Tibial nerve (tissue), 4 donors: ENCODE measurements around the gene DEK. TPM values are rescaled to one million over a fixed set of nuclear protein-coding genes. Genes with fewer than 3 reads are reported as not detected.

Experiments used
- DNase-seq, 2 donors: peaks; one replicate each; pipeline ENCODE4 v3.0.0-alpha.2; 2019; ENCODE audit warnings: low spot score in 2 of 2
- H3K27ac ChIP-seq, 4 donors: fragments of 200-600 bp; sonication (generic) in 3 of 4; one replicate each; pipeline ENCODE4 v1.5.1; 2017 to 2019; ENCODE audit warnings: mild to moderate bottlenecking in 1 of 4
- H3K27me3 ChIP-seq, 2 donors: fragments of 200-600 bp; sonication (generic) in 1 of 2; one replicate each; pipeline versions ENCODE4 v1.5.1 to v1.6.0; 2017 to 2019
- H3K36me3 ChIP-seq, 3 donors: fragments of 200-600 bp; sonication (generic); one replicate each; pipeline ENCODE4 v1.5.1; 2018 to 2019
- H3K4me1 ChIP-seq, 4 donors: fragments of 200-600 bp; sonication (generic) in 3 of 4; one replicate each; pipeline ENCODE4 v1.5.1; 2017 to 2019
- H3K4me3 ChIP-seq, 4 donors: fragments of 200-600 bp; sonication (generic) in 3 of 4; one replicate each; pipeline ENCODE4 v1.5.1; 2017 to 2019; ENCODE audit warnings: mild to moderate bottlenecking in 1 of 4, moderate library complexity in 1 of 4
- H3K9me3 ChIP-seq, 4 donors: fragments of 200-600 bp; sonication (generic) in 3 of 4; one replicate each; pipeline ENCODE4 v1.5.1; 2017 to 2019
- CTCF ChIP-seq, 5 experiments: fragments of 200-600 bp in 3 of 5; fragments of 450-650 bp in 2 of 5; sonication (generic) in 3 of 5; IDR thresholded peaks; one replicate each; pipeline ENCODE4 v1.5.1; 2016 to 2019; ENCODE audit warnings: antibody characterized with exemption in 5 of 5, mild to moderate bottlenecking in 3 of 5, moderate library complexity in 2 of 5
- EP300 ChIP-seq, 2 donors: sonication (generic); formaldehyde crosslinking; IDR thresholded peaks; one replicate each; pipeline ENCODE4 v1.6.1; 2017; ENCODE audit warnings: antibody characterized with exemption in 2 of 2, mild to moderate bottlenecking in 1 of 2
- POLR2A ChIP-seq, 2 donors: fragments of 450-650 bp; IDR thresholded peaks; one replicate each; pipeline ENCODE4 v1.6.1; 2017; ENCODE audit warnings: antibody characterized with exemption in 2 of 2, mild to moderate bottlenecking in 2 of 2, moderate library complexity in 2 of 2
- WGBS, 2 donors: methylation state at CpG; one replicate each; pipeline ENCODE4 v1.1.5; 2018; 5-methylcytosine and 5-hydroxymethylcytosine counted together
- total RNA-seq, 4 donors: library from RNA; depleted of rRNA; stranded (reverse); fragments of >200 nt; gene quantifications; one replicate each; pipeline ENCODE4 v1.1.0, GENCODE V29; 2016

DEK gene
- total RNA-seq, 4 donors from 2014 or later, result 112 to 147 (median 123) TPM

GRCh38 chr6:18249271-18249670 lies 15.1 kb downstream of the DEK start:
- Histone ChIP-seq H3K4me3 (no peak overlapping the region), H3K36me3 (peaks cover 0 to 80% (median 0%) of the 10 kb centered on the region in 3 donors), H3K9me3 (no peaks in the 10 kb centered on the region), H3K4me1 (peaks cover 0 to 8% (median 0%) of the 10 kb centered on the region in 4 donors), H3K27me3 (no peaks in the 10 kb centered on the region), H3K27ac (no peak overlapping the region)
- 89 to 92% methylated on average over 4 of the region's 4 CpGs for WGBS, 2 donors
- no peak for TF ChIP-seq EP300 (IDR thresholded peaks at IDR 0.05)
- TF ChIP-seq POLR2A (IDR thresholded peaks at IDR 0.05), result no peak
- TF ChIP-seq CTCF (IDR thresholded peaks at IDR 0.05), result no peak
- no peak for DNase-seq

DNA sequence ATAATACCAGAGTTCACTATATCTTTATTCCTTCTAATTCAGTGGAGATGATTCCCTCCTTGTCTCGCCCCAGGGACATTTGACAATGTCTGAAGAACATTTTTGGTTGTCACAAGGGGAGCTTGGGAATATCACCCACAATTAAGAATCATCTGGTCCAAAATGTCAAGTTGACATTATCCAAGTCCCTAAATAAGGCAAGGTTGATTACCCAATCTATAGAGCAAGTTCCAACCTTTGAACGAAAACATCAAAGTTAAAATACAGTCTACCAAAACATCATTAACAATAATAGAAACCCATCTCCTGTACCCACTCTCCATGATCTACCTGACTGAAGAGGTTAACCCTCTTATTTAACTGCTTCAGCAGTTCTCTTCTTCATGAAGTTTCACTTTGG lies 15.6 kb downstream of the DEK start:
- H3K27ac ChIP-seq, result no peak overlapping the region
- no peaks in the 10 kb centered on the region for H3K27me3 ChIP-seq
- H3K9me3 ChIP-seq, result no peaks in the 10 kb centered on the region
- no peak for DNase-seq
- 95 to 96% methylated on average over 2 of the region's 2 CpGs for WGBS, 2 donors
- no peak overlapping the region for H3K4me3 ChIP-seq
- H3K4me1 ChIP-seq, result peaks cover 0 to 8% (median 0%) of the 10 kb centered on the region in 4 donors
- H3K36me3 ChIP-seq, result peaks cover 0 to 78% (median under 1%) of the 10 kb centered on the region in 3 donors
- no peak for TF ChIP-seq POLR2A (IDR thresholded peaks at IDR 0.05)
- no peak for TF ChIP-seq EP300 (IDR thresholded peaks at IDR 0.05)
- TF ChIP-seq CTCF (IDR thresholded peaks at IDR 0.05), result no peak

GRCh38 chr6:18247002-18247401 lies 17.3 kb downstream of the DEK start:
- H3K36me3 ChIP-seq, result peaks cover 0 to 79% (median 5%) of the 10 kb centered on the region in 3 donors
- no peak overlapping the region for H3K27ac ChIP-seq
- no peak overlapping the region for H3K4me3 ChIP-seq
- peaks cover 0 to 12% (median 0%) of the 10 kb centered on the region in 4 donors for H3K4me1 ChIP-seq
- DNase-seq, result no peak
- no peaks in the 10 kb centered on the region for H3K9me3 ChIP-seq
- TF ChIP-seq POLR2A (IDR thresholded peaks at IDR 0.05), result no peak
- no peak for TF ChIP-seq CTCF (IDR thresholded peaks at IDR 0.05)
- no peak for TF ChIP-seq EP300 (IDR thresholded peaks at IDR 0.05)
- H3K27me3 ChIP-seq, result no peaks in the 10 kb centered on the region

GRCh38 chr6:18246205-18246604 lies 18.1 kb downstream of the DEK start:
- TF ChIP-seq EP300 (IDR thresholded peaks at IDR 0.05) (no peak), POLR2A (IDR thresholded peaks at IDR 0.05) (no peak), CTCF (IDR thresholded peaks at IDR 0.05) (no peak)
- Histone ChIP-seq H3K36me3 (peaks cover 0 to 76% (median 5%) of the 10 kb centered on the region in 3 donors), H3K9me3 (no peaks in the 10 kb centered on the region), H3K4me1 (peaks cover 0 to 12% (median 0%) of the 10 kb centered on the region in 4 donors), H3K27me3 (no peaks in the 10 kb centered on the region), H3K27ac (no peak overlapping the region), H3K4me3 (no peak overlapping the region)
- no peak for DNase-seq

- Histone ChIP-seq H3K4me1 (peaks cover 0 to 12% (median 0%) of the 10 kb centered on the region in 4 donors), H3K27ac (no peak overlapping the region), H3K36me3 (peaks cover 0 to 74% (median 5%) of the 10 kb centered on the region in 3 donors), H3K4me3 (no peak overlapping the region), H3K9me3 (no peaks in the 10 kb centered on the region), H3K27me3 (no peaks in the 10 kb centered on the region)
- DNase-seq, result no peak
- TF ChIP-seq POLR2A (IDR thresholded peaks at IDR 0.05) (no peak), EP300 (IDR thresholded peaks at IDR 0.05) (no peak), CTCF (IDR thresholded peaks at IDR 0.05) (no peak)
- 72 to 76% methylated on average over 7 of the region's 7 CpGs for WGBS, 2 donors
Measured at GRCh38 chr6:18245642-18246041, 18.7 kb downstream of the DEK start.
